Hepatic stellate cell (primary cell): ENCODE measurements around the gene KISS1.

Experiments
- DNase-seq: peaks from one replicate; pipeline ENCODE4 v3.0.0; 2011; ENCODE audit warnings: low spot score

Gene KISS1

DNA sequence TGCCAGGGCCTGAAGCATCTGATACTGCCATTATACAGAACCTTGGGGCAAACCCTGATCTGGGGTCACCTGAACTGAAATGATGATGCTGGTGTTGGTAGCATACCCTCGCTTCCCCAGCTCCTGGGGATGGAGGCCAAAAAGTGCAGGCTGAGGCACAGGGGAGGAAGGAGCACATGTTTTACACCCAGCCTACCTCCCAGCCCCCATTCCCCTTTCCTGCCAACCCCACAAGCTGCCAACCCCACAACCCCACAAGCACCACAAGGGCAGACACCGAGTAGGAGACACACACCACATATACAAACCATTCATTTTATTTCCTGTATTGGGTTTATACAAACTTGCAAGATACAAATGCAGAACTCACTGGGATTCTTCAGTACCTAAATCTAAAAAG, 22.3 kb upstream of the KISS1 start:
- no peak for DNase-seq

- DNase-seq: no peak
Measured at GRCh38 chr1:204217648-204218000, 21.3 kb upstream of the KISS1 start.

GRCh38 chr1:204216880-204217647, 20.8 kb upstream of the KISS1 start:
- no peak for DNase-seq

GRCh38 chr1:204216236-204216635, 19.9 kb upstream of the KISS1 start:
- DNase-seq: no peak

DNA sequence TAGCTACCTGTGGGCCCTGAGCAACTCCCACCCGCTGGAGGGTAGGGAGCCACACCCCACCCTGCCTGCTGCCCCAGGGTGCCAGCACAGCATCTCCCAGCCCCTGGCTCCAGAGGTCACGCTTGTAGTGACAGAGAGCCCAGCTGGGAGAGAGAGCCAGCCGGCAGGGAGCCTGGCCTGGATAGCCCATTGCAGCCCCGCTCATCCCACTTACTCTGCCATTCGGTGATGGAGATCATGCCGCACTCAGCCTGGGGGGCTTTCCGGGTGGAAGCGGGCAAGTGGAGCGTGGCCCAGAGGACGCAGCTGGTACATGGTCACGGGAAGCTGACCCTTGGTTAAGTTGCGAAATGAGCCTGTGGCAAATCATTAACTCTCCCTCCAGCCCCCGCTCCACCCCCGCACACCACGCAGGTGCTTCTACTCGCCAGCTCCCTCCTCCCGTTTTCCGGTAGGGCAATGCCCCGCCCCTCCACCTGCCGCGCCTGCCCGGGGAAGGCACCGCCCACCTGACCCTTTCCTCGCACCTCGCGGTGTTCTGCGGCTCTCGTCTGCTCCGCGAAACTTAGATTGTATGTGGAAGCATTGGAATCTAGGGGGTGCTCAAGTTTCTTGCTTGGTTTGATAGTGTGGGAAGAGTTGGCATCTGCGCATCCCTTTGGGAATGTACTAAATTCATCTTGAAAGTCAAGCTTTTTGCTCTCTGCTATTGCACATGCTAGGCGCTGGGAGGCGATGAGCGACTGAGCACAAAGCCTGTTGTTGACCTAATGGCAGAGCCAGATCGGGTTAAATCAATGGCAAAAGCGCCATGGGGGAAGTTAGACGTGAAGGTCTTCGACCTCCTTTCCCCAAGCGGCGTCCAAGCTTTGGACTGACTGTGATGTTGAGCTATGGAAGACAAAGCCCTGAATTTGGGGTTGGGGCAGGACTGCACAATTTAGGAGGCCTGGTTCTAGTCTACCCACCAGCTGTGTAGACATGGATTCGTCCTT, 17.7 kb upstream of the KISS1 start, which contains the start of gene GOLT1A:
Gene GOLT1A, minus strand, starts transcription at position 321 of the 995 bp plus-strand sequence. Its CDS starts 82 bp downstream, at position 239.
- DNase-seq: peak; percentile 72

GRCh38 chr1:204212715-204213114, 16.4 kb upstream of the KISS1 start:
- DNase-seq: no peak

- no peak for DNase-seq
Measured at GRCh38 chr1:204211046-204211445, 14.8 kb upstream of the KISS1 start.

- peak; percentile 78 for DNase-seq
Measured at GRCh38 chr1:204207136-204207616, 10.9 kb upstream of the KISS1 start.

- peak; percentile 53 for DNase-seq
Measured at GRCh38 chr1:204206121-204206520, 9.8 kb upstream of the KISS1 start.

DNA sequence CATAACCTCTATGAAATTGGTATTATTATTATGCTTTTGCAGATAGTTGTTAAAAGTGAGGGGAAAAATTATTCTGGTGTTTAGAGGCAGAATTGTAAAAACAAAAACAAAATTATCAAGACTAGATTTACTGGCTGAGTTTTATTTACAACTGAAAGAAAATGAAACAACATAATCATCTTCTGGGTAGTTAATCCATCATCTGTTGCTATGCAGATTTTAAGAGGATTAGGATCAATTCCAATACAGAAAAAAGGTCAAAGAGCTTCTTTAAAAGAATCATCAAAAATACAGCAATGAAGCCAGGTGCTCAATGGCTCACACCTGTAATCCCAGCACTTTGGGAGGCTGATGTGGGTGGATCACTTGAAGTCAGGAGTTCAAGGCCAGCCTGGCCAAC, 9.2 kb upstream of the KISS1 start:
- DNase-seq: no peak

DNA sequence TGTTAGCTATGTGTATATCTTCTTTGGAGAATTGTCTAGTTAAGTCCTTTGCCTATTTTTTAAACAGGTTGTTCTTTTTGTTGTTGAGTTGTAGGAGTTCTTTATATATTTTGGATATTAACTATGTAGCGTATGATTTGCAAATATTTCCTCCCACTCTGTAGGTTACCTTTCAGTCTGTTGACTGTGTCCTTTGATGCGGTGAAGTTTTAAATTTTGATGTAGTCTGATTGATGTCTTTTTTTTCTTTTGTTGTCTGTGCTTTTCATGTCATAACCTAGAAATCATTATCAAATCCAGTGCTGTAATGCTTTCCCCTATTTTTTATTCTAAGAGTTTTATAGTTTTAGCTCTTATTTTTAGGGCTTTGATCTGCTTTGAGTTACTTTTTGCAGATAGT, 8.7 kb upstream of the KISS1 start:
- no peak for DNase-seq

DNA sequence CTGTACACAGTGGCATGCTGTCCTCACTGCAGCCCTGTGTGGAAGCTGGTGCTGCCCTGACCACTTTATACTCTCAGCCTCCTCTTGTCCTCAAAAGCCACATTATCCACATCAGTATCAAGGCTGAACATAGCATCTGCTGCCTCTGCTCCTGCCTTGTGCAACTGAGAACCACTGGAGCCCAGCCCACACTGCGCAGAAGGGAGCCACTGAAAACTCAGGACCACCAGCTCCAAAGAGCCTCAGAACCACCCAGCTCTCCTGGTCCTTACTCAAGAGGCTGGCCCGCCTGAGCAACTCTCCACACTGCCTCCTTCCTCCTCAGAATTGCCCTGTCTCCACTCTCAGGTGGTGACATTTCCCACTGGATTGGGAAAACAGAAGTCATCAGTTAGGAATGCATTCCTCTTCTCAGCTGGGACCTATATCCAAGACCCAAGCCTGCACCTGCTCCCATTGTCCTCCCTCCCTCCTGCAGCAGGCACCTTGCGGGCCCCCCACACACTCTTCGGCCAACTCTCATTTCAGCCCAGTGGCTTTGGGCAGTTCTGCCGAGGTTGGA, 7.0 kb upstream of the KISS1 start:
- no peak for DNase-seq

DNA sequence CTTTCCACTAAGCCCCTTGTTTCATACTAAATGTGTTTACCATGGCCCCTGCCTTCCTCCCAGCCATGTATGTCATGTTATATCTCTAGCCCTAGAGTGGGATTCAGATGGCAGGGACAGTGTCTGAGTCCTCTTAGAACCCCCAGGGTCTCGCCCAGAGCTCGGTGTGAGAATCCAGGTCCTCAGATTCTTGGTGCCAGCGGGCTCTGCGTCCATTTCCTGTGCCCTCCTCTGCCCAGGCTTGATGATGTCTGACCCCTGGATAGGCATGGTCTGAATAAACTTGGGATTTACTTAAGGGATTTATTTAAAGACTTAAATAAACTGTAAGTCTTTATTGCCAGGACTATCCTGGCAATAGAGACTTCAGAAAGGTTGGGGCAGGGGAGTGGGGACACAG, 6.2 kb upstream of the KISS1 start:
- no peak for DNase-seq

DNA sequence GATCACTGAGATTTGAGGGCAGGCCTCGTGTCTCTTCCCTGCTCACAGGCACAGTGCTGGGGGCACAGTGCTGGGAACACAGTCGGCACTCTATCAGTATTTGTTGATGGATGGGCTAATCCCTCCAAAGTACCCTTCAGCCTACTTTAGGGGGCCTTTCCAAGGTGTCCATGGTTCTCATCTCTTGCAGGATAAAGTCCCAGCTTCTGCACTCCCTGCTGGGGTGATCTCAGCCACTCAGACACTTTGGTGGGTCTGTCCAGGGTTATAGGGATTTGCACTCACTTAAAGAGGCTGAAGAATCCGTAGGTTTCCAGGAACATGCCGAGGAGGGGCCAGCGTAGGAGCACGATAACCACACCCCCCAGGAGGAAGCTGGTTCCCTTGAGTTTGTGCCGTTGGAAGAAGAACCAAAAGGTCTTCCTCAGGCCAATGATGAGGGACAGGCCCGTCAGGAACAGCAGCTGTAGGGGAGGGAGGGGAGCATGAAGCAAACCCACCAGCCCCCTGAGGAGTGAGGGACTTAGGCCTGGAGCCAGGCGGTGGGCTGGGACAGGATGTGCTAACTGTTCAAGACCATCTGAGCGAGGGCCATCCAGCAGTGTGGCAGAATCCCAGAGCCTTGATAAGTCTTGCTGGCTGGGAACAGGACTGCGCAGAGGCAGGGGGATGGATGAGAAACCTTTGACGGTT, 5.2 kb upstream of the KISS1 start:
- DNase-seq: no peak

- no peak for DNase-seq
Measured at GRCh38 chr1:204199579-204199978, 3.3 kb upstream of the KISS1 start.

DNA sequence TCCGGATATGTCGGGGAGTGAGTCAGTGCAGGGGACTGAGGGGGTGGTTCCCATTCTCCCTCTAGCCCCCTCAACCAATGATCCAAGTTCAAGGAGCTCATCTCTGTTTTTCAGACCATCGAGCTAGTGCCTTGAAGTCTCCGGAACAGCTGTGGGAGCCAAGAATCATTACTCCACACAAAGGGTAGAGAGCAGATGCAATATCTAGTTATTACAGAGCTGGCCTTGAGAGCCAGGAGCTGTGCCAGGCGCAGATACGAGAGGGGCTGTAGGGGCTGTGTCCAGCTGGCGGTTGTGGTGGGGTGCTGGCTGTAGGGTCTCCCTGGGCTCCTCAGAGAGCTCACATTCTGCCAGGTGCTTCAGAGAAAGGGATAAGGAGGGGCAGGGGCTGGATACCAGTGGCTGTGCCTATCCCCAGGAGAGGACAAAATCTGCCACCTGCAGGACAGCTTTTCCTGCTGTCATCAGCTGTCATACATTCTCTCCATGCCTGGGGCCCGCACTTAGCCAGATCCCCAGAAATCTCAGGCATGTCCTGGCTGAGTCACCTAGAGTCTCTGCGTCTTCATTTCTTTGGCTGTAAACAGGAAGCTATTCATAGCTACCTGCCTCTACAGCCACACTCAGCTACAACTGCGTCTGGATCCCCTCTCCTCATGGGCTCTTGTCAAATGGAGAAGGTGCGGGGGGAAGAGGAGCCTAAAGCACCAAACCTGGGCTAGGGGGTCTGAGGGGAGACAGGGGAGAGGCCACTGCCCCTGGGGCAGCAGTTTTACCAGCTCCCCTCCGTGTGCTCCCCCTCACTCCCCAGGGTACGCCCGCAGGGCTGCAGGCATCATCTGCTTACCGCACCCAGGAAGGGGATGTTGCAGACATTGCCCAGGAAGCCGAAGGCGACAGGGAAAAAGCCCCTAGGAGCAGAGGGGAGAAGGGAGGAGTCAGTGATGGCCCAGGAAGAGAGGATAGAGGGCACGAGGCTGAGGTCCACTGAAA, 2.4 kb upstream of the KISS1 start:
- peak; percentile 89 for DNase-seq

DNA sequence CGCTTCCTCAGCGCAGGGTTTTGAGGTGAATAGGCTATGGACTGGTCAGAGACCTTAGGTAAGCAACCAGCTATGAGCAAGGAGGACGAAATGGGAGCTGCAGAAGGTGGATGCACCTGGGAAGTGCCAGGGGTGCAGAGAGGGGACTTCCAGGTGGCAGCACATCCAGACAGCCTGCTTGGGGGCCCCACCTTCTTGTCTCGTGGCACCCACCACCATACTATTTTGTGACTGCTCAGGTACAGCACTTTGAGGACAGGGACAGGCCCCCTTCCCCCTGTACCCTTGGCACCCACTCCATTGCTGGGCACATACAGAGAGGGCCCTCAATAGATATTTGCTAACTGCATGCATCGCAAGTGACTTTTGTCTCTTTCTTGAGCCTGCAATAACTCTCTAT, 777 bp upstream of the KISS1 start:
- DNase-seq: no peak

DNA sequence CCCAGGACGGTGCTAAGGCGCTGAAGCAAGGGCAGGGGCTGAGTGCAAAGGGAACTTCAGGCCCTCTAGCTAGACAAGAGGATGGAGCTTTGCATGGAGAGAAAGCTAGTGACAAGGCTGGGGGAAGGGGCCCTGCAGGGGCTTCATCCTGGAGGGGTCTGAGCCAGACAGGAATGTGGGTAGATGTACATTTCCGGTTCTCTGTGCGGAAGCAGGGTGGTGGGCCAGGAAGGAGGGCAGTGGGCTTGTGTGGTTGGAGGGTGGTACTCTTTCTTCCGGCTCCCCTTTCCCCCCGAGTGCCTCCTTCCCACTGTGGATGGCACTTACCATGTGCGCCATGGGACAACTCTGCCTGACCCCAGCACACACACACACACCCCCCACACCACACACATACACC, 1.5 kb downstream of the KISS1 start:
- no peak for DNase-seq

- no peak for DNase-seq
Measured at GRCh38 chr1:204194080-204194479, 2.2 kb downstream of the KISS1 start.

DNA sequence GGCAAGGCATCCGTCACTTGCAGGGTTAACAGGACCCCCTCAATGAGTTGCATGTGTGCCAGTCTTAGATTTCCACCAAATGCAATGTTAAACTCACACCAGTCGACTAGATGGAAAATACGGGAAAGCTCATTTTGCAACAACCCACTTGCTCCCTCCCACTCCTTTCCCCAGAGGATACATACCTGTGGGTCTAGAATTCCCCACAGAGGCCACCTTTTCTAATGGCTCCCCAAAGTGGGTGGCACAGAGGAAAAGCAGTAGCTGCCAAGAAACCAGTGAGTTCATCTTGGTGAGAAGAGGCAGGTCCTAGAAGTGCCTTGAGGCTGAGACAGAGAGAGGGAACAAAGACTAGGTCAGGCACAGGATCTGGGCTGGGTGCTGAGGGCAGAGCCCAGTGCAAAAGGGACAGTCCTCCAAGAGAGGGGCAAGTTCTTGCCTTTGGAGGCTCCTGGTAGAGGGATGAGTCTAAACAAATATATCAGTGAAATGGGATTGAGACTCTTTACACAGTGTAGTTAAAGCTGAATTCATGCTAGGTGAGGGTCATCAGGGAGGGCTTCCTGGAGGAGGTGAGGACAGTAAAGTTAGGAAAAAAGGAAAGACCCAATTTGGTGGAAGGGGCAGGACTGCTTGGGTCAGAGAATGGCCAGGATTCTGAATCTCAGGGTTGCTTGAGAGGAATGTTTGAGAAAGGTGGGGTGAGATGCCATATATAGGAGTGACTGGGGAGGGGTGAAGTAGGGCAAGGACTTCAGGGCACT, 3.5 kb downstream of the KISS1 start:
- DNase-seq: no peak
